Activated CD4-positive, alpha-beta T cell treated with anti-CD3 and anti-CD28 coated beads, Interleukin-2, amount 50 U/mL, for 16 hours (primary cell): Measurements from ENCODE around the gene GEN1.

Experiments
- DNase-seq: peaks from one replicate; pipeline ENCODE4 v3.0.0-alpha.2; 2020

GEN1 gene

GRCh38 chr2:17754773-17755425 lies 961 bp downstream of the GEN1 start:
- DNase-seq, result no peak

GRCh38 chr2:17756668-17757067 lies 2.7 kb downstream of the GEN1 start:
- DNase-seq, result no peak

GRCh38 chr2:17757321-17757720 lies 3.4 kb downstream of the GEN1 start:
- no peak for DNase-seq

GRCh38 chr2:17758118-17758517 lies 4.2 kb downstream of the GEN1 start:
- no peak for DNase-seq

- no peak for DNase-seq
Observed at GRCh38 chr2:17759805-17760204, 5.9 kb downstream of the GEN1 start.

- no peak for DNase-seq
Observed at GRCh38 chr2:17762451-17762850, 8.5 kb downstream of the GEN1 start.

GRCh38 chr2:17763641-17764333 lies 9.8 kb downstream of the GEN1 start:
- DNase-seq, result no peak

GRCh38 chr2:17765398-17765797 lies 11.5 kb downstream of the GEN1 start:
- no peak for DNase-seq

- no peak for DNase-seq
Observed at GRCh38 chr2:17768894-17769293, 15.0 kb downstream of the GEN1 start.

- DNase-seq, result no peak
Observed at GRCh38 chr2:17771956-17772355, 18.0 kb downstream of the GEN1 start.

- DNase-seq, result no peak
Observed at GRCh38 chr2:17772532-17772931, 18.6 kb downstream of the GEN1 start.

- DNase-seq, result no peak
Observed at GRCh38 chr2:17780546-17780945, 26.6 kb downstream of the GEN1 start.

- no peak for DNase-seq
Observed at GRCh38 chr2:17781482-17781881, 27.5 kb downstream of the GEN1 start.

GRCh38 chr2:17786727-17787126 lies 32.8 kb downstream of the GEN1 start:
- no peak for DNase-seq

- DNase-seq, result no peak
Observed at GRCh38 chr2:17788773-17789172, 34.8 kb downstream of the GEN1 start.

GRCh38 chr2:17790536-17790935 lies 36.6 kb downstream of the GEN1 start:
- peak; percentile 52 for DNase-seq

- no peak for DNase-seq
Observed at GRCh38 chr2:17791121-17791816, 37.3 kb downstream of the GEN1 start.

- DNase-seq, result no peak
Observed at GRCh38 chr2:17791817-17792130, 37.8 kb downstream of the GEN1 start.

GRCh38 chr2:17792515-17792914 lies 38.6 kb downstream of the GEN1 start:
- peak; percentile 50 for DNase-seq

- no peak for DNase-seq
Observed at GRCh38 chr2:17793296-17793695, 39.4 kb downstream of the GEN1 start.

GRCh38 chr2:17793803-17794354 lies 39.9 kb downstream of the GEN1 start:
- DNase-seq, result peak; percentile 29

GRCh38 chr2:17795309-17795708 lies 41.4 kb downstream of the GEN1 start:
- DNase-seq, result no peak

GRCh38 chr2:17798338-17798737 lies 44.4 kb downstream of the GEN1 start:
- DNase-seq, result no peak
